GM18498 (cell line): ENCODE measurements around the gene MXD4.

ENCODE experiments used
- ATAC-seq: cut with Tn5 transposase; IDR thresholded peaks from one replicate; pipeline ENCODE4 v1.9.1; 2021; ENCODE audit warnings: mild to moderate bottlenecking, moderate library complexity; ENCODE audit not compliant: unreplicated experiment

The MXD4 gene

GRCh38 chr4:2264481-2265041 is 2.7 kb upstream of the MXD4 start:
- ATAC-seq = no peak

GRCh38 chr4:2263926-2264321 is 2.0 kb upstream of the MXD4 start:
- no peak for ATAC-seq

GRCh38 chr4:2262944-2263250 is 988 bp upstream of the MXD4 start:
- ATAC-seq = no peak

GRCh38 chr4:2262145-2262943 is 435 bp upstream of the MXD4 start:
- peak; percentile 89 for ATAC-seq

GRCh38 chr4:2261110-2261852 is 628 bp downstream of the MXD4 start:
- peak; percentile 29 for ATAC-seq

- ATAC-seq = no peak
Observed at GRCh38 chr4:2260344-2261109, 1.4 kb downstream of the MXD4 start.

GRCh38 chr4:2259541-2260343 is 2.2 kb downstream of the MXD4 start:
- ATAC-seq = no peak

GRCh38 chr4:2259036-2259540 is 2.8 kb downstream of the MXD4 start:
- no peak for ATAC-seq

GRCh38 chr4:2258091-2259035 is 3.5 kb downstream of the MXD4 start:
- no peak for ATAC-seq

- ATAC-seq = no peak
Observed at GRCh38 chr4:2257361-2258081, 4.4 kb downstream of the MXD4 start.

GRCh38 chr4:2256781-2257191 is 5.1 kb downstream of the MXD4 start:
- no peak for ATAC-seq

- ATAC-seq = no peak
Observed at GRCh38 chr4:2256156-2256731, 5.7 kb downstream of the MXD4 start.

GRCh38 chr4:2255501-2256155 is 6.3 kb downstream of the MXD4 start:
- ATAC-seq = no peak

GRCh38 chr4:2254665-2255500 is 7.0 kb downstream of the MXD4 start:
- no peak for ATAC-seq

- ATAC-seq = no peak
Observed at GRCh38 chr4:2253160-2254084, 8.5 kb downstream of the MXD4 start.
